Stomach (tissue), 9 donors: Measurements from ENCODE around the gene PSME3IP1. TPM values are rescaled to one million over a fixed set of nuclear protein-coding genes. Genes with fewer than 3 reads are reported as not detected.

ENCODE experiments used
- DNase-seq, 2 donors: peaks; one replicate each; pipeline versions ENCODE4 v3.0.0 to v3.0.0-alpha.2; 2013 to 2019
- H3K27ac ChIP-seq, 5 donors: fragments of 200-600 bp in 4 of 5; sonication (generic) in 4 of 5; one replicate each; pipeline ENCODE4 v1.5.1; 2013 to 2019; ENCODE audit warnings: mild to moderate bottlenecking in 1 of 5, moderate library complexity in 1 of 5
- H3K27me3 ChIP-seq, 3 donors: fragments of 200-600 bp; sonication (generic); one replicate each; pipeline ENCODE4 v1.5.1; 2017 to 2019; ENCODE audit warnings: mixed run types in 1 of 3
- H3K36me3 ChIP-seq, 4 donors: fragments of 200-600 bp; sonication (generic); 1 replicate in 3 of 4; 2 replicates in 1 of 4; pipeline ENCODE4 v1.5.1; 2016 to 2019
- H3K4me1 ChIP-seq, 4 donors: fragments of 200-600 bp; sonication (generic); one replicate each; pipeline ENCODE4 v1.5.1; 2016 to 2019
- H3K4me3 ChIP-seq, 4 donors: fragments of 200-600 bp; sonication (generic) in 3 of 4; one replicate each; pipeline ENCODE4 v1.5.1; 2016 to 2019; ENCODE audit warnings: mild to moderate bottlenecking in 1 of 4
- H3K9me3 ChIP-seq, 4 donors: fragments of 200-600 bp; sonication (generic); one replicate each; pipeline ENCODE4 v1.5.1; 2016 to 2019
- EP300 ChIP-seq: sonication (generic); formaldehyde crosslinking; IDR thresholded peaks from one replicate; pipeline ENCODE4 v1.6.1; 2017; ENCODE audit warnings: antibody characterized with exemption
- POLR2A ChIP-seq, 4 donors: fragments of 450-650 bp; IDR thresholded peaks; one replicate each; pipeline ENCODE4 v1.6.1; 2016; ENCODE audit warnings: antibody characterized with exemption in 4 of 4, control low read depth in 2 of 4, mild to moderate bottlenecking in 1 of 4, moderate library complexity in 1 of 4
- POLR2AphosphoS5 ChIP-seq, 3 donors: sonication (generic); formaldehyde crosslinking; IDR thresholded peaks; one replicate each; pipeline ENCODE4 v1.6.1; 2016; ENCODE audit warnings: antibody characterized with exemption in 3 of 3
- WGBS, 5 donors: extraction: QIAGEN DNeasy Blood & Tissue Kit in 3 of 5; methylation state at CpG; one replicate each; pipeline versions ENCODE4 v1.1.5 to v1.1.7; 2013 to 2018; 5-methylcytosine and 5-hydroxymethylcytosine counted together
- intact Hi-C: fragments of 100-400 bp; cut with DNase I; formaldehyde crosslinking; loops from one replicate; pipeline ENCODE4 v1.15.1; 2023; ENCODE audit warnings: low total_unique reads
- polyA plus RNA-seq, 3 donors: library from polyadenylated mRNA; stranded (reverse); fragments of 200-250 nt; gene quantifications; one replicate each; pipeline ENCODE4 v1.2.3, GENCODE V29; 2013
- total RNA-seq, 5 donors: library from RNA; depleted of rRNA; stranded (reverse); fragments of >200 nt; gene quantifications; one replicate each; pipeline versions ENCODE4 v1.1.0 to v1.2.3, GENCODE V29; 2014 to 2016
- TF ChIP-seq, protein P1 (sequence below), 7 experiments: fragments of 450-650 bp in 4 of 7; fragments of 200-600 bp in 3 of 7; sonication (generic) in 3 of 7; IDR thresholded peaks; one replicate each; pipeline ENCODE4 v1.5.1; 2016 to 2019; ENCODE audit warnings: antibody characterized with exemption in 7 of 7, control low read depth in 2 of 7, mild to moderate bottlenecking in 1 of 7
- donor health status: healthy with polysubstance abuse.
- donor health status: Bipolar disorder and iron deficiency.
- donor health status: healthy.

The PSME3IP1 gene
- total and polyA plus RNA-seq, 8 donors = 37.4 to 104 (median 63.4) TPM

DNA sequence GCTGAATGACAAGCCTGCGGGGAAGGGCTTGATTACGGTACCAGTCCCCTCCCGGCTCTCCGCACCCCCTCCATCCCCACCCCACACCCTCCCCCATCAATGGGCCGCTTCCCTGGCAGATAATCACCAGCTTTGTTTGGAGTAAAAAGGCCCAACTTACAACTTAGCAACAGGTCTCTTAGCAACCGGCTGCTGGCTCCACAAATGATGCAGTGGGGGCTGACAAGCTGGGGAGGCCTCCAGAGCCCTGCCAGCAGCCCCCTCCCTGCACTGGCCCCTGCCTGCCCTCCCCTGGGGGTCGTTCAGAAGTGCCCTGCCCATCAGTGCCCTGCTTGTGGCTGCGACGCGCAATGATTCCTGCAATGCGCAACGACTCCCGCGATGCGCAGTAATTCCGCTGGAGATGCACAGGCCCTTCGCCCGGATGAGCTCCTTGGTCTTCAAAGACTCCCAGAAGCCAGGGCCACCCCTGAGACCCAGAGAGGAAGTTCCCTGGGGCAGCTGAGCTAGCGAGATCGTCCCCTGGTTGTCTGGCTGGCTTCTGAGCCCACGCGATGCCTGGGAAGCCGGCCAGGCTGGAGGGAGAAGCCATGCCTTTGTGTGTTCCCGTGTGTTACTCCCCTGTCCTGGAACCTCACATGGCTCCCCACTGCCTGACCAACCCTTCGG is 70.2 kb downstream of the PSME3IP1 start:
- intact Hi-C loops = no loop called here
- Histone ChIP-seq H3K4me3 (no peak overlapping the region), H3K4me1 (peaks cover 3 to 14% (median 9%) of the 10 kb centered on the region in 4 donors), H3K27me3 (no peaks in the 10 kb centered on the region), H3K27ac (peak overlapping the region in 1 of 5 donors; percentile 37), H3K9me3 (no peaks in the 10 kb centered on the region), H3K36me3 (peaks cover 4 to 41% (median 36%) of the 10 kb centered on the region in 4 donors)
- DNase-seq = peak in 1 of 2 donors; percentile 79
- TF ChIP-seq POLR2A (IDR thresholded peaks at IDR 0.05) = no peak
- TF ChIP-seq EP300 = no peak
- TF ChIP-seq, protein P1, sequence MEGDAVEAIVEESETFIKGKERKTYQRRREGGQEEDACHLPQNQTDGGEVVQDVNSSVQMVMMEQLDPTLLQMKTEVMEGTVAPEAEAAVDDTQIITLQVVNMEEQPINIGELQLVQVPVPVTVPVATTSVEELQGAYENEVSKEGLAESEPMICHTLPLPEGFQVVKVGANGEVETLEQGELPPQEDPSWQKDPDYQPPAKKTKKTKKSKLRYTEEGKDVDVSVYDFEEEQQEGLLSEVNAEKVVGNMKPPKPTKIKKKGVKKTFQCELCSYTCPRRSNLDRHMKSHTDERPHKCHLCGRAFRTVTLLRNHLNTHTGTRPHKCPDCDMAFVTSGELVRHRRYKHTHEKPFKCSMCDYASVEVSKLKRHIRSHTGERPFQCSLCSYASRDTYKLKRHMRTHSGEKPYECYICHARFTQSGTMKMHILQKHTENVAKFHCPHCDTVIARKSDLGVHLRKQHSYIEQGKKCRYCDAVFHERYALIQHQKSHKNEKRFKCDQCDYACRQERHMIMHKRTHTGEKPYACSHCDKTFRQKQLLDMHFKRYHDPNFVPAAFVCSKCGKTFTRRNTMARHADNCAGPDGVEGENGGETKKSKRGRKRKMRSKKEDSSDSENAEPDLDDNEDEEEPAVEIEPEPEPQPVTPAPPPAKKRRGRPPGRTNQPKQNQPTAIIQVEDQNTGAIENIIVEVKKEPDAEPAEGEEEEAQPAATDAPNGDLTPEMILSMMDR (IDR thresholded peaks at IDR 0.05) = no peak
- no peak for TF ChIP-seq POLR2AphosphoS5 (IDR thresholded peaks at IDR 0.05)
- WGBS, 5 donors = 59 to 68% (median 62%) methylated on average over 8 to 25 of the region's 25 CpGs

DNA sequence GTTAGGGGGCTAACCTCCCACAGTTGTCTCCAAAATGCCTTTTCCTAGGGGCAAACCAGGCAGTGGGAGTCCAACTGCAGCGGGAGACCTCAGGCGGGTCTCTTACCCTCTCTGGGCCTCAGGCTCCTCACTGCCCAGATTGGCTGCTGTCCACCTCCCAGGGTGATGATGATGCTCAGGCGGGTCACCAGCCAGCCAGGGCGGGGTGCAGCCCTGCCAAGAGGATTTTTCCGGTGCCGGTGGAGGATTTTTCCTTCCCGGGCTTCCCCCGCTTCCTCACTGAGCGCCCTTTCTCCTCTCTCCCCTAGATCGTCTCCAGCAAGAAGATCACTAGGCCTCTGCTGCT is 70.7 kb downstream of the PSME3IP1 start:
- H3K27me3 ChIP-seq = no peaks in the 10 kb centered on the region
- no peak for DNase-seq
- WGBS, 5 donors = 63 to 74% (median 68%) methylated on average over 8 to 10 of the region's 10 CpGs
- TF ChIP-seq EP300 (no peak), POLR2AphosphoS5 (IDR thresholded peaks at IDR 0.05) (no peak), POLR2A (IDR thresholded peaks at IDR 0.05) (no peak)
- TF ChIP-seq, protein P1 (IDR thresholded peaks at IDR 0.05) = no peak
- no peak overlapping the region for H3K4me3 ChIP-seq
- H3K36me3 ChIP-seq = peaks cover 4 to 38% (median 34%) of the 10 kb centered on the region in 4 donors
- no peaks in the 10 kb centered on the region for H3K9me3 ChIP-seq
- peak overlapping the region in 1 of 5 donors; percentile 37 for H3K27ac ChIP-seq
- peaks cover 3 to 14% (median 9%) of the 10 kb centered on the region in 4 donors for H3K4me1 ChIP-seq
- intact Hi-C loops = no loop called here

DNA sequence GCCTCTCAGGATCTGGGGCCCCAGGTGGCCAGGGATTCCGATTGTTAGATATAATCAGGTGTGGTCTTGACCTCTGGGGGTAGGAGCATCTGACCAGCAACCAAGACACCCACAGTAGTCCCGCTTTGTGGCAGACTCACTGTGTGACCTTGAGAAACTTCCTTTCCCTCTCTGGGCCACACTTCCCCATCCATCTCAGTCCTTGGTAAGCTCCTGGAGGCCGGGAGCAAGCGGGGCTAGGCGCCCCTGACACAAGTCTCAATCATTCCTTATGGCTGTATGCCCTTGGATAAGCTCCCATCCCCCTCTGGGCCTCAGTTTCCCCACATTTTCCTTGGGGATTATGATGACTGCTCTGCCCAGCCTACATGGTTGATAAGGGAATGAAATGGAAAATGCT is 72.2 kb downstream of the PSME3IP1 start:
- Histone ChIP-seq H3K27me3 (no peaks in the 10 kb centered on the region), H3K36me3 (peaks cover 4 to 27% (median 24%) of the 10 kb centered on the region in 4 donors), H3K4me3 (no peak overlapping the region), H3K4me1 (peaks cover 3 to 14% (median 9%) of the 10 kb centered on the region in 4 donors), H3K27ac (no peak overlapping the region), H3K9me3 (no peaks in the 10 kb centered on the region)
- intact Hi-C loops = no loop called here
- DNase-seq = no peak
- TF ChIP-seq EP300 = no peak
- no peak for TF ChIP-seq POLR2A (IDR thresholded peaks at IDR 0.05)
- no peak for TF ChIP-seq POLR2AphosphoS5 (IDR thresholded peaks at IDR 0.05)
- TF ChIP-seq, protein P1 (IDR thresholded peaks at IDR 0.05) = no peak
- 91 to 98% (median 93%) methylated on average over 5 of the region's 5 CpGs for WGBS, 5 donors

DNA sequence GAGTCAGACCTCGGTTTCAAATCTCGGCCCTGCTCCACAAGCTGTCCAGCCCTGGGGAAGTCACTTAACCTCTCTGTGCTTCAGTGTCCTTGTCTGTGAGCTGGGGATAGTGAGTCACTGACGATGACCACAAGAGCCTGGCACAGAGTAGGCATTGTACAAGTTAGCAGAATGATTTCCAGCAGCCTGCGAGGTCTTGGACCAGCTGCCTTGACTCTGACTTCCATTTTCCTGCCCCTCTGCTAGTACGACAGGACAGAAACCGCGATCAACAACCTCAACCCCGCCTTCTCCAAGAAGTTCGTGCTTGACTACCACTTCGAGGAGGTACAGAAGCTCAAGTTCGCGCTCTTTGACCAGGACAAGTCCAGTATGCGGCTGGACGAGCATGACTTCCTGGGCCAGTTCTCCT is 72.8 kb downstream of the PSME3IP1 start:
- TF ChIP-seq, protein P1 (IDR thresholded peaks at IDR 0.05) = no peak
- TF ChIP-seq EP300 = no peak
- no peak for TF ChIP-seq POLR2AphosphoS5 (IDR thresholded peaks at IDR 0.05)
- TF ChIP-seq POLR2A (IDR thresholded peaks at IDR 0.05) = no peak
- peaks cover 3 to 14% (median 9%) of the 10 kb centered on the region in 4 donors for H3K4me1 ChIP-seq
- 85 to 93% (median 87%) methylated on average over 11 to 14 of the region's 14 CpGs for WGBS, 5 donors
- DNase-seq = no peak
- peaks cover 4 to 26% (median 24%) of the 10 kb centered on the region in 4 donors for H3K36me3 ChIP-seq
- peak overlapping the region in 1 of 5 donors; percentile 3 for H3K27ac ChIP-seq
- no peaks in the 10 kb centered on the region for H3K9me3 ChIP-seq
- no peak overlapping the region for H3K4me3 ChIP-seq
- no peaks in the 10 kb centered on the region for H3K27me3 ChIP-seq
- intact Hi-C loops = no loop called here
